ENCODE data around the gene P2RX6. TPM values are rescaled to one million over a fixed set of nuclear protein-coding genes. Genes with fewer than 3 reads are reported as not detected.

The P2RX6 gene
- total and polyA plus RNA-seq, 9 of the 15 experiments (the other 6 are each of a cell fraction or from before 2014, with no cell fraction given): 0.01 to 3.9 (median 1.5) TPM; not detected in 1

- no peak for TF ChIP-seq HDGF (IDR thresholded peaks at IDR 0.05)
- peak; percentile 77 for TF ChIP-seq ZNF134 (CRISPR knock-in tag; conservative IDR thresholded peaks at IDR 0.05)
- peak; percentile 93 for TF ChIP-seq HDAC8 (tag; IDR thresholded peaks at IDR 0.05)
- peak in 1 of 2 experiments; percentile 97; a peak in 2 of 4 replicates for TF ChIP-seq SIN3A (IDR thresholded peaks at IDR 0.05; ENCODE audit: borderline replicate concordance in 2 of 2, control insufficient read depth in 1 of 2, low read depth in 2 of 2, low read length in 2 of 2)
- TF ChIP-seq COPS2 (conservative IDR thresholded peaks at IDR 0.05): no peak
- TF ChIP-seq, protein P1, sequence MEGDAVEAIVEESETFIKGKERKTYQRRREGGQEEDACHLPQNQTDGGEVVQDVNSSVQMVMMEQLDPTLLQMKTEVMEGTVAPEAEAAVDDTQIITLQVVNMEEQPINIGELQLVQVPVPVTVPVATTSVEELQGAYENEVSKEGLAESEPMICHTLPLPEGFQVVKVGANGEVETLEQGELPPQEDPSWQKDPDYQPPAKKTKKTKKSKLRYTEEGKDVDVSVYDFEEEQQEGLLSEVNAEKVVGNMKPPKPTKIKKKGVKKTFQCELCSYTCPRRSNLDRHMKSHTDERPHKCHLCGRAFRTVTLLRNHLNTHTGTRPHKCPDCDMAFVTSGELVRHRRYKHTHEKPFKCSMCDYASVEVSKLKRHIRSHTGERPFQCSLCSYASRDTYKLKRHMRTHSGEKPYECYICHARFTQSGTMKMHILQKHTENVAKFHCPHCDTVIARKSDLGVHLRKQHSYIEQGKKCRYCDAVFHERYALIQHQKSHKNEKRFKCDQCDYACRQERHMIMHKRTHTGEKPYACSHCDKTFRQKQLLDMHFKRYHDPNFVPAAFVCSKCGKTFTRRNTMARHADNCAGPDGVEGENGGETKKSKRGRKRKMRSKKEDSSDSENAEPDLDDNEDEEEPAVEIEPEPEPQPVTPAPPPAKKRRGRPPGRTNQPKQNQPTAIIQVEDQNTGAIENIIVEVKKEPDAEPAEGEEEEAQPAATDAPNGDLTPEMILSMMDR (IDR thresholded peaks at IDR 0.05 in 2 of 3, conservative IDR thresholded peaks at IDR 0.05 in 1 of 3; ENCODE audit: insufficient read depth in 2 of 3, low read depth in 1 of 3, low read length in 3 of 3): peak in 2 of 3 experiments; percentile 8 to 17; a peak in 2 of 6 replicates
- TF ChIP-seq BRD4 (IDR thresholded peaks at IDR 0.05): peak; percentile 87; the same call in 1 of the 2 replicates
- TF ChIP-seq MYC (IDR thresholded peaks at IDR 0.05; ENCODE audit: low read depth, low read length): peak; percentile 97
- TF ChIP-seq MYC (CRISPR knock-in tag; IDR thresholded peaks at IDR 0.05; ENCODE audit: borderline replicate concordance, low read depth): peak; percentile 98
- peak; percentile 99 for TF ChIP-seq HMGXB4 (CRISPR knock-in tag; IDR thresholded peaks at IDR 0.05)
- TF ChIP-seq LARP7 (IDR thresholded peaks at IDR 0.05): no peak
- no peak for TF ChIP-seq ASH1L (IDR thresholded peaks at IDR 0.05; ENCODE audit: borderline replicate concordance, low read depth, partially characterized antibody)
- peak; percentile 65 for TF ChIP-seq NFXL1 (CRISPR knock-in tag; IDR thresholded peaks at IDR 0.05)
- peak; percentile 75 for TF ChIP-seq WHSC1 (IDR thresholded peaks at IDR 0.05; ENCODE audit: low read length)
- TF ChIP-seq CBX2 (IDR thresholded peaks at IDR 0.05; ENCODE audit: insufficient read depth, low read length, poor library complexity, severe bottlenecking): no peak
- no peak for TF ChIP-seq GTF2E2 (tag; IDR thresholded peaks at IDR 0.05)
- TF ChIP-seq, protein P2, sequence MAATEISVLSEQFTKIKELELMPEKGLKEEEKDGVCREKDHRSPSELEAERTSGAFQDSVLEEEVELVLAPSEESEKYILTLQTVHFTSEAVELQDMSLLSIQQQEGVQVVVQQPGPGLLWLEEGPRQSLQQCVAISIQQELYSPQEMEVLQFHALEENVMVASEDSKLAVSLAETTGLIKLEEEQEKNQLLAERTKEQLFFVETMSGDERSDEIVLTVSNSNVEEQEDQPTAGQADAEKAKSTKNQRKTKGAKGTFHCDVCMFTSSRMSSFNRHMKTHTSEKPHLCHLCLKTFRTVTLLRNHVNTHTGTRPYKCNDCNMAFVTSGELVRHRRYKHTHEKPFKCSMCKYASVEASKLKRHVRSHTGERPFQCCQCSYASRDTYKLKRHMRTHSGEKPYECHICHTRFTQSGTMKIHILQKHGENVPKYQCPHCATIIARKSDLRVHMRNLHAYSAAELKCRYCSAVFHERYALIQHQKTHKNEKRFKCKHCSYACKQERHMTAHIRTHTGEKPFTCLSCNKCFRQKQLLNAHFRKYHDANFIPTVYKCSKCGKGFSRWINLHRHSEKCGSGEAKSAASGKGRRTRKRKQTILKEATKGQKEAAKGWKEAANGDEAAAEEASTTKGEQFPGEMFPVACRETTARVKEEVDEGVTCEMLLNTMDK (IDR thresholded peaks at IDR 0.05; ENCODE audit: borderline replicate concordance, insufficient read depth, low read depth, low read length, poor library complexity, severe bottlenecking): no peak
- TF ChIP-seq NR2F6 (CRISPR knock-in tag; IDR thresholded peaks at IDR 0.05): peak; percentile 87; the same call in 1 of the 2 replicates
- TF ChIP-seq PTTG1 (tag; IDR thresholded peaks at IDR 0.05; ENCODE audit: low read depth): no peak
- no peak for TF ChIP-seq ZNF639 (CRISPR knock-in tag; conservative IDR thresholded peaks at IDR 0.05 in 1 of 2, IDR thresholded peaks at IDR 0.05 in 1 of 2)
Observed at GRCh38 chr22:21001601-21002325, 13.2 kb upstream of the P2RX6 start, which contains the start of gene THAP7 (continued).

Measured in K562 (cell line).